ENCODE results near the gene SSBP3. TPM values are rescaled to one million over a fixed set of nuclear protein-coding genes. Genes with fewer than 3 reads are reported as not detected.

The SSBP3 gene
- total RNA-seq, 1 experiment from 2014 or later: 56.0 TPM

DNA sequence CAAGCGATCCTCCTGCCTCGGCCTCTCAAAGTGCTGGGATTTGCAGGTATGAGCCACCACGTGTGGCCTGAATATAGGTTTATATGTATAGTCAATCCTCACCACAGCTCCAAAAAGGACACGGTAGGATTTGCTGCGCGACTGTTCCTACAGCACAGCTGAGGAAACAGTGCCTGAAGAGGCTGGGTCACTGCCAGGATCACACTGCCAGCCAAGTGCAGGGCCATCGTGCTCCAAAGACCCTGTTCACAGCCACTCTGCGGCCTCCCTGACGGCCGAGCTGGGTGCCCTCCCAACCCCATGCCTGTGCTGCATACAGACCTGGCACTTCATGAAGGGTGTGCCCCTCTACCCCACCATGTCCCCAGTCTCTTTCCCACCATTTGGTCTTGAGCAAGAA lies 134.9 kb downstream of the SSBP3 start:
- Histone ChIP-seq H3K9me3 (replicated peaks) (no peaks in the 10 kb centered on the region), H3K4me1 (replicated peaks) (0 out of 2 replicates have a peak, but pooled peaks cover 3% of the 10 kb centered on the region), H3K27ac (no peak overlapping the region), H3K36me3 (peaks cover 7% of the 10 kb centered on the region), H3K27me3 (replicated peaks) (no peaks in the 10 kb centered on the region), H3K4me3 (no peak overlapping the region)
- no peak for DNase-seq (ENCODE audit: low read depth in 1 of 2, low spot score in 2 of 2)

DNA sequence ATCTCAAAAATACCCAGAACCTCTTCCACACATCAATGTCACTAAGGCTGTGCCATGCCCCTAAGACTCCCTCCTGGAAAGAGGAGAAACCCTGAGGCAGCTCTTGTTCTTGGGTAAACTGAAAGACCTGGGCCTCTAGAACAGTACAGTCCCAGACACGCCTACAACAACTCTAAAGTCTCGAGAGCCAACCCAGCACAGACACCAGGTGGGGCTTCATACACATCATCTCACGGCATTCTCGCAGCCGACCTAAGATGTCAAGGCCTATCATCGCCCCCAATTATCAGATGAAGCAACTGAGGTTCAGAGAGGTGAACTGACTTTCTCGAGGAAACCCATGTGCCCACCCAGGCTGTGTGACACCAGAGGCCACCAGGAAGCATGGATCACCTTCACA lies 135.7 kb downstream of the SSBP3 start:
- DNase-seq (ENCODE audit: low read depth in 1 of 2, low spot score in 2 of 2): no peak
- Histone ChIP-seq H3K27ac (no peak overlapping the region), H3K9me3 (replicated peaks) (no peaks in the 10 kb centered on the region), H3K36me3 (peaks cover 12% of the 10 kb centered on the region), H3K4me3 (no peak overlapping the region), H3K27me3 (replicated peaks) (no peaks in the 10 kb centered on the region), H3K4me1 (replicated peaks) (0 out of 2 replicates have a peak, but pooled peaks cover 3% of the 10 kb centered on the region)

DNA sequence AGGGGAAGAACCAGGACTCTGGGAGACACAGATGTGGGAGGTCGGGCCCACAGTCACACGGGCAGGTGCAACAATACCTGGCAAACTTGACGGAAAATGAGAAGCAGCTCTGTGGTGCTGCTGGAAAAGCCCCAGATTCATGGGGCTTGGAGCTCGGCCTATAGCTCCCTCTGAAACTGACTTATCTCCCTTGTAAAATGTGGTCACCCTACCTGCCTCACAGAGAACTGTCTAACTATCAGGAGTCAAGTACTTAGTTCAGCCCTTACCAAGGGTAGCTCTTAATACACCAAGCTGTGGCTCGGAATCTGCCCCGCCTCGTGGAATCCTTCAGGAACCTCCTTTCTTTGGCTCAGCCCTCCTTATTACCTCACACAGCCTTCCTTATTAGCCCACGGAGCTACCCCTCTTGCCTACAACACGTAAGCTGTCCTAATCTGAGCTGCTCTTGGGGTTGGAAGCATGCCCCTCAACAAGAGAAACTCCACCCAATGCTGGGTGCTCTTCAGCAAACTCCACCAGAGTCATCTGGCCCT lies 137.4 kb downstream of the SSBP3 start:
- Histone ChIP-seq H3K27me3 (replicated peaks) (no peaks in the 10 kb centered on the region), H3K36me3 (peaks cover 15% of the 10 kb centered on the region), H3K4me3 (no peak overlapping the region), H3K9me3 (replicated peaks) (no peaks in the 10 kb centered on the region), H3K27ac (no peak overlapping the region), H3K4me1 (replicated peaks) (no peaks in the 10 kb centered on the region)
- DNase-seq (ENCODE audit: low read depth in 1 of 2, low spot score in 2 of 2): no peak

DNA sequence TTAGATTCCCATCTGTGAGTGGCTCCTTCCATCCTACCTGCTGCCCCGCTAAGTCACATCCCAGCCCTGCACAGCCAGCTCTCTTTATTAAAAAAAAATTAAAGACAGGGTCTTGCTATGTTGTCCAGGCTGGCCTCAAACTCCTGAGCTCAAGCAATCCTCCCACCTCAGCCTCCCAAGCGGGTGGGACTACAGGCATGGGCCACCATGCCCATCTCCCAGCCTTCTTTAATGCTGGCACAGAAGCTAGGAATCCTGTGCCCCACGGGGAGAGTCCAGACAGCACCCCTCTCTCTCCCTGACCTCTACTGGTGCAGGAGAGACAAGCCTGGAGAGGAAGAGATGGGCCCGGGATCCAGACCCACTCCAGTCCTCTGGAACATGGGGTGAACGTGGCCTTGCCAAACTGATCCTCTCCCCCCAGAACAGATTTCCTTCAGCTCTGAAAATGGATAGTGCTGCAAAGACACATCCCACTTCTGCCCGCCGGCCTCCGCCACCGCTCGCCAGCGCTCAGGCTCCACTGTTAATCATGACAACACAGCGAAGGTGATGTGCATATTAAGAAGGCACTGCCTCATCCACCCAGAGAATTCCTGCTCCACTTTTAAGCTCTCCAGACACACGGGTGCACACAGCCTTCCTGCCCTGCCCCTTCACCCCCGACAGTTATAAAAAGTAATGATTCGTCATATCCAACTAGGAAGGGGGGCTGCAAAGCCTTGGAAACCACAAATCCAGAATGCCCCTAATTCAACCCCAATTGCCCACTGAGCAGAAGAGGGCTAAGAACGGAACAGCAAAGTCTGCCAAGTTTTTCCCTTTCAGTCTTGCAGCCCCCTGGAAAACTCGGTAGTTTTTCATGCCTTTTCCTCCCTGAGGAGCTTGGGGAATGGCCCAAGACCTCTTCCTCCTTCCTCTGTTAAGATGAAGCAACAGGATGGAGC lies 138.1 kb downstream of the SSBP3 start:
- no peak overlapping the region for H3K4me3 ChIP-seq
- H3K36me3 ChIP-seq: peaks cover 22% of the 10 kb centered on the region
- no peaks in the 10 kb centered on the region for H3K9me3 ChIP-seq (replicated peaks)
- no peaks in the 10 kb centered on the region for H3K27me3 ChIP-seq (replicated peaks)
- H3K4me1 ChIP-seq (replicated peaks): no peaks in the 10 kb centered on the region
- H3K27ac ChIP-seq: no peak overlapping the region
- no peak for DNase-seq (ENCODE audit: low read depth in 1 of 2, low spot score in 2 of 2)

DNA sequence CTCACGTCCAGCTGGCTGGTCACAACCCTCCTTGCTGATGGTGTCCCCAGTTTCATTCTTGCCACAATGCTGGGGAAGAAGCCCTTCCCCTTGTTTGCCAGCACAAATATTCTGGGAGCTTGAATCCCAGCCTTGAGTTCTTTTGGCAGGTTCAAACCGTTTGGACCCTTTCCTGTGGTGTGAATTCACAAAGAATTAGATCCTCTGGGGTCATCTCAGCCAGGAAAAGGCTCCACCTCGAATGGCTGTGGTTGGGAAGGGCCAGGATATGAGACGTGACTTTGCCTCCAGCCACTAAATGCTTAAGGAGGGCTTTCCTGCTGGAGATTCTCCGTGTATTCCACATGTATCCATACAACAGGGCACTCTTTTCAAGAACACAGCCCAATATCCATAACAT lies 139.3 kb downstream of the SSBP3 start:
- peaks cover 28% of the 10 kb centered on the region for H3K36me3 ChIP-seq
- DNase-seq (ENCODE audit: low read depth in 1 of 2, low spot score in 2 of 2): no peak
- H3K27ac ChIP-seq: no peak overlapping the region
- H3K27me3 ChIP-seq (replicated peaks): no peaks in the 10 kb centered on the region
- no peak overlapping the region for H3K4me3 ChIP-seq
- H3K4me1 ChIP-seq (replicated peaks): no peaks in the 10 kb centered on the region
- no peaks in the 10 kb centered on the region for H3K9me3 ChIP-seq (replicated peaks)

DNA sequence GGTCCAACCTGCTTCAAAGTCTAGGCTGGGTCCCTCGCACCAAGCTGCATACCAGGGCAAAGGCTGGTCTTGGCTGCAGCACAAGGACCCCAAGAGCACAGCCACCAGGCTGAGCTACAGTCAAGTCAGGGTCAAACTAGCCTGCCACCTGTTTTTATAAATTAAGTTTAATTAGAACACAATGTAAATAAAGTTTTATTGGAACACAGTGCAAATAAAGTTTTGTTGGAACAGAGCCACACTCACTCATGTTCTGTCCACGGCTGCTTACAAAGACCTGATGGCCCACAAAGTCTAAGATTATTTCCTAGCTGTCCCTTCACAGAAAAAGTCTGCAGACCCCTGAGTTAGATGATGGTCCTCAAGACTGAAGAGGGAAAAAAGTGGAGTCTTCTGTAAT lies 140.0 kb downstream of the SSBP3 start:
- DNase-seq (ENCODE audit: low read depth in 1 of 2, low spot score in 2 of 2): no peak
- Histone ChIP-seq H3K9me3 (replicated peaks) (no peaks in the 10 kb centered on the region), H3K27me3 (replicated peaks) (no peaks in the 10 kb centered on the region), H3K27ac (no peak overlapping the region), H3K4me1 (replicated peaks) (no peaks in the 10 kb centered on the region), H3K36me3 (peaks cover 31% of the 10 kb centered on the region), H3K4me3 (no peak overlapping the region)

DNA sequence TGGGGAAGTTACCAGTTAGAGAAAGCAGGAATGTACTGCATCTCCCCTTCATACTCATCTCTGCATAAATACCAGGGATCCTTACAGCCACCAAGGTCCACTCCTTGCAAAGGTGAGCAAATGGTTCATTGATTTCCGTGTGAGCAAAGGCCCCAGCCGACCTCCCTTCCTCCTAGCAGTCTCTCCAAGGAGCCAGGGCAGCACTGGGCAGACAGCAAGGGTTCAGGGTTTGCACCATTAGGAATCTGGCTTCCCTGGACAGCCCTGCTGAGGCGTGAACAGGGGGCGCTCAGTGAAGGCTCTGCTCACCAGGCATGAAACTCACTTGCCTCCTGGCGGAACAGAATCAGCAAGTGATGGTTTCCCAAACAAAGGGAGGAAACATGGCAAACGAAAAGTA lies 140.5 kb downstream of the SSBP3 start:
- Histone ChIP-seq H3K4me1 (replicated peaks) (no peaks in the 10 kb centered on the region), H3K27me3 (replicated peaks) (no peaks in the 10 kb centered on the region), H3K9me3 (replicated peaks) (no peaks in the 10 kb centered on the region), H3K27ac (no peak overlapping the region), H3K4me3 (no peak overlapping the region), H3K36me3 (peaks cover 31% of the 10 kb centered on the region)
- no peak for DNase-seq (ENCODE audit: low read depth in 1 of 2, low spot score in 2 of 2)

DNA sequence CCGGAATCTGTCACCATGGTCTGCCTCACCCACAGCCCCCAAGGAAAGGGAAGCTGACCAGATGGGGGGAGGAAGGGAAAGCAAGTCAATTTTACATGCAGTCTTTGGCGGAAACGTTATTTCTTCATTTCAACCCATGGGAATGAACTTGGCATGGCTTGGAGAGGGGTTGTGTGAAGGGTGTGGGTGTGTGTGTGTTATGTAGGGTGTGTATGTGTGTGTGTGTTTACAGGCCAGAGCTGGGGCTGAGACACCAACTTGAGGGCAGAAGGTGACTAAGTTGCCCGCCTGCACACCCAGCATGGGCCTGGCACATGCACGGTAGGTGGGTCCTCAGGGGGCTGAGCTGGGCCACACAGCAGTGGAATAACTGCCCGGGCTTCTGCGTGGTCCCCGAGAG lies 141.1 kb downstream of the SSBP3 start:
- Histone ChIP-seq H3K27ac (no peak overlapping the region), H3K9me3 (replicated peaks) (no peaks in the 10 kb centered on the region), H3K4me3 (no peak overlapping the region), H3K27me3 (replicated peaks) (no peaks in the 10 kb centered on the region), H3K36me3 (peaks cover 31% of the 10 kb centered on the region), H3K4me1 (replicated peaks) (no peaks in the 10 kb centered on the region)
- no peak for DNase-seq (ENCODE audit: low read depth in 1 of 2, low spot score in 2 of 2)

DNA sequence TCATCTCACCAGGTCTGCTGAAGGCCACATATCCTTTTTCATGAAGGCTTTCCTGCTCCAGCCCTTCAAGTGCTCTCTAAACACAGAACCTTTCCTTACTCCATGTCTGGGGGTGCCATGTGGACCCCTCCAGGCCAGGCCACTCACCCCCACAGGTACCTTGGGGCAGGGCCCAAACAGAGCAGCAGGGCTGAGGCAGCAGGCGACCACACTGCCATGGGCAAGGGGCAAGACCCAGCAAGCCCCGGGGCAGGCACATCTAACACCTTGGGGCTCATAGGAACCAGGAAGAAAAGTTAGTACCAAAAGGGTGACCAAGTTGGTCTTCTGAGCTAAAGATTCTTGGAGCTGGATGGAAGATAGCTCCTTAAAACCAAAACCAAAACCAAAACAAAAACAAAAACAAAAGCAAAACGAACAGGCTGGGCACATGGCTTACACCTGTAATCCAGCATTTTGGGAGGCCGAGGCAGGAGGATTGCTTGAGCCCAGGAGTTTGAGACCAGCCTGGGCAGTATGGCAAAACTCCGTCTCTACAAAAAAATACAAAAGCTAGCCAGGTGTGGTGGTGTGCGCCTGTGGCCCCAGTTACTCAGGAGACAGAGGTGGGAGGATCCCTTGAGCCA lies 142.5 kb downstream of the SSBP3 start:
- Histone ChIP-seq H3K36me3 (peaks cover 33% of the 10 kb centered on the region), H3K9me3 (replicated peaks) (no peaks in the 10 kb centered on the region), H3K27ac (no peak overlapping the region), H3K4me3 (no peak overlapping the region), H3K27me3 (replicated peaks) (no peaks in the 10 kb centered on the region), H3K4me1 (replicated peaks) (no peaks in the 10 kb centered on the region)
- no peak for DNase-seq (ENCODE audit: low read depth in 1 of 2, low spot score in 2 of 2)

DNA sequence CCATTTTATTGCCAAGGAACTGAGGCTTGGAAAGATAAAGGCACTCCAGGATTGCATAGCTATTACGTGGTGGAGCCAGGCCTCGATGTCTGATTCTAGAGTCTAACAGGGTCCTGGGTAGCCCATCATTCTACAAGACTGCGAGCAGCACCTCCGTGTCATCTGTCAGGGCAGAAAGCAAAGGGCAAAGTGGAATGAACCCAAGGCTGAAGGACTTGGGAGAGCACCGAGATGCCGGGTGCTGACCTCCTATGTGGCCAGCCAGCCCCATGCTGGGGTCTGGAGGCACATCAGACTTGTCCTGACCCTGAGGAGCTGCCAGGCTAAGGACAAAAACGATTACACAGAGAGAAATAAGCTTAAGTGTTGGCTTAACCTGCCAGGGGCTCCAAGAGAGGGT lies 143.9 kb downstream of the SSBP3 start:
- Histone ChIP-seq H3K4me3 (no peak overlapping the region), H3K27me3 (replicated peaks) (no peaks in the 10 kb centered on the region), H3K36me3 (peaks cover 33% of the 10 kb centered on the region), H3K9me3 (replicated peaks) (no peaks in the 10 kb centered on the region), H3K4me1 (replicated peaks) (no peaks in the 10 kb centered on the region), H3K27ac (no peak overlapping the region)
- no peak for DNase-seq (ENCODE audit: low read depth in 1 of 2, low spot score in 2 of 2)

DNA sequence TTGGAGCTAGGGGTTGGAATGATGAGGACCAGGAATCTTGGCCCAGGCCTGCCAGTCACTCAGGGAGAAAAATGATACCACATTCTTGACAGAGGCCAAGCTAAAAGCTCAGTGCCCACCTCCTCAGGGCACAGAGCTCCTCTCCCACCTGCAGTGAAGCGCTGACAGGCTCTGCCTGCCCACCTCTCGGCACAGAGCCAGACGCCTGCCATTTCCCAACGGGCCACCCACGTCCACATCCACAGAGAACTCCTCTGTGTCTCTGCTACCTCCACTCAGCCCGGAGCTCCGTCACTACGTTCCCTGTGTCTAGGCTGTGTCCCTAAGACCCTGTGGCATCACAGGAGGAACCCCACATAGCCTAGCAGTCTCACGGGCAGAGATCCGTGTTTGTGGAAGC lies 145.4 kb downstream of the SSBP3 start:
- H3K4me1 ChIP-seq (replicated peaks): peaks cover under 1% of the 10 kb centered on the region; the same call in 1 of the 2 replicates
- no peak overlapping the region for H3K27ac ChIP-seq
- no peaks in the 10 kb centered on the region for H3K9me3 ChIP-seq (replicated peaks)
- peaks cover 26% of the 10 kb centered on the region for H3K36me3 ChIP-seq
- H3K27me3 ChIP-seq (replicated peaks): no peaks in the 10 kb centered on the region
- DNase-seq (ENCODE audit: low read depth in 1 of 2, low spot score in 2 of 2): no peak
- H3K4me3 ChIP-seq: no peak overlapping the region

DNA sequence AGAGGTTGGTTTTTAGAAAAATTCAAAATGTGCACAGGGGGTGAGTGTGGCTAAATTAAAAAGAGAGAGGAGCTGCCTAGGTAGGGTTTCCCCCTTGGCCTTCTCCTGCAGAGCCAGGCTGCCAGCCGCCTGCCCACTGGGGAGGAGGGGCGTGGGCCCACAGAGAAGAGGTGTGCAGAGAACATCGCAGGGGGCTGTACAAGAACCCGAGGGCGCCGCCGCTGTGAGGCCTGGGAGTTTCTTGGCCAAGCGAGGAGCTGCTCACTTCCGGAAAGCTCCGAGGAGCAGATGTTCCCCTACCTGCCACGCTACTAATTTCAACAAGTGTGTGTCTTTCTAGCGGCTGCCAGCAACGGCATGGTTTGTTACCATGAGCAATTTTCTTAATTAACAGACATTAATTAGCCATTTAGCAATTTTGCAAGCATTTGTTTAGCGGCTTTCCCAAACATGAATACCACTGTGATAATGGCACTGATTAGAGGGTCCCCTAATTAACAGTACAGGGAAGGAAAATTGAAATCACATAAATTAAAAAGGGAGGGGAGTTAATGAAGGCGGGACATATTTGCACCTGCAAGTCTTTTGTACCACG lies 146.6 kb downstream of the SSBP3 start:
- Histone ChIP-seq H3K27me3 (replicated peaks) (no peaks in the 10 kb centered on the region), H3K9me3 (replicated peaks) (no peaks in the 10 kb centered on the region), H3K36me3 (peaks cover 26% of the 10 kb centered on the region), H3K4me3 (no peak overlapping the region), H3K27ac (no peak overlapping the region), H3K4me1 (replicated peaks) (peaks cover 11% of the 10 kb centered on the region)
- DNase-seq (ENCODE audit: low read depth in 1 of 2, low spot score in 2 of 2): no peak

DNA sequence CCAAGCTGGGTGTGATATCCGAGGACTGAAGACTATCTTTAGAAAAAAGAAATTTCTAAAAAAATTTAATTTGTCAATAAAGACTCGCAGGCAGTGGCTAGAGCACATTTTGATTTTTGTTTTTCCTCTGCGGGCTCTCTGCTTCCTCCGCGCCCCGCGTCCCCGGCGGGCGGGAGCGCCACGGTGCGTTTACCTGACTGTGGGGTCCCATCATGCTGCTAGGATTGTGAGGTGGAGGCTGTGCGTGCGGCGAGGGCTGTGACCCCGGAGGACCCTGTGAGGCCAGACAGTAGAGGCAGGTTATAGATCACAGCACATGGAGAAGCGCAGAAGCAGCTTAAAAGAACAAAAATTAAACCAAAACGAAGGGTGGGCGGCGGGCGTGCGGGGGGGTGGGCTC lies 148.3 kb downstream of the SSBP3 start:
- DNase-seq (ENCODE audit: low read depth in 1 of 2, low spot score in 2 of 2): no peak
- no peaks in the 10 kb centered on the region for H3K27me3 ChIP-seq (replicated peaks)
- H3K27ac ChIP-seq: no peak overlapping the region
- H3K36me3 ChIP-seq: peaks cover 14% of the 10 kb centered on the region
- no peaks in the 10 kb centered on the region for H3K9me3 ChIP-seq (replicated peaks)
- peaks cover 28% of the 10 kb centered on the region for H3K4me1 ChIP-seq (replicated peaks)
- no peak overlapping the region for H3K4me3 ChIP-seq

DNA sequence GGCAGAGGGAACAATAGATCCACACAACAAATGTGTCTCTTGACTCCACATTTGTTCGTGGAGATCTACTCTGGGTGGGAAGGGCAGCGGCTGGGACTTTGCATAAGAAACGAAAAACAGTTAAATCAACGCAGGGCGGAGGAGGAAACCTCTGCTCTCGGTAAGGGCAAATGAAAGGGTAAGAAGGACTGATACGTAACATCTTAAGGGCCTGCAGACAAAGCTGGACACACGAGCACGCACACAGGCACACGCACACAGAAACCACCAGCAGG lies 148.9 kb downstream of the SSBP3 start:
- DNase-seq (ENCODE audit: low read depth in 1 of 2, low spot score in 2 of 2): no peak
- no peaks in the 10 kb centered on the region for H3K9me3 ChIP-seq (replicated peaks)
- peaks cover 34% of the 10 kb centered on the region for H3K4me1 ChIP-seq (replicated peaks)
- no peak overlapping the region for H3K4me3 ChIP-seq
- no peaks in the 10 kb centered on the region for H3K27me3 ChIP-seq (replicated peaks)
- no peak overlapping the region for H3K27ac ChIP-seq
- H3K36me3 ChIP-seq: peaks cover 12% of the 10 kb centered on the region
